ENCODE data around the gene HDAC9. TPM values are rescaled to one million over a fixed set of nuclear protein-coding genes. Genes with fewer than 3 reads are reported as not detected.
A peak's percentile ranks its signal among the peaks of the same experiment; 100 is the strongest.

Gene HDAC9
- total RNA-seq, 4 donors from 2014 or later, result 10.3 to 48.4 (median 12.2) TPM

DNA sequence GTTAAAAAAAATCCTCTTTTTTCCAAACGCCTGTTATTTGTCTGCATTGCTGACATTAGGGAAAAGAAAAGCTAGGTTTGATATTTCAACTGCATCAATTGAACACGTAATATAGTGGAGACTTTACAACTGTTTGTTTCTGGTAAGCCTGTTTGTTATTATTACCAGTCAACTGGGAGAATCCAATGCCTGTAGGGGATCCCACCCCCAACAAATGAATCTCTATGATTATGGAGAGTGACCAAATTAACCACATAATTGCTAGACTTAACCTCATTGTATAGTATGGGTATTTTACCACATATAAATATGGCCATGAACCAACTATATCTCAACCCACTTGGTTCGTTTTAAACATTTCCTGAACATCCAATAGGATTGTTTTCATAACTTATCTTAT lies 405.8 kb downstream of the HDAC9 start:
- H3K9me3 ChIP-seq, result no peaks in the 10 kb centered on the region
- H3K36me3 ChIP-seq, result no peaks in the 10 kb centered on the region
- H3K27me3 ChIP-seq, result no peaks in the 10 kb centered on the region
- 67 to 71% methylated on average over 3 of the region's 3 CpGs for WGBS, 2 donors
- no peak for DNase-seq (ENCODE audit: low spot score in 2 of 2)
- no peak overlapping the region for H3K27ac ChIP-seq
- peaks cover 0 to 5% (median 0%) of the 10 kb centered on the region in 4 donors for H3K4me1 ChIP-seq
- TF ChIP-seq POLR2A (IDR thresholded peaks at IDR 0.05), result no peak
- no peak for TF ChIP-seq EP300 (IDR thresholded peaks at IDR 0.05)
- TF ChIP-seq, protein P1, sequence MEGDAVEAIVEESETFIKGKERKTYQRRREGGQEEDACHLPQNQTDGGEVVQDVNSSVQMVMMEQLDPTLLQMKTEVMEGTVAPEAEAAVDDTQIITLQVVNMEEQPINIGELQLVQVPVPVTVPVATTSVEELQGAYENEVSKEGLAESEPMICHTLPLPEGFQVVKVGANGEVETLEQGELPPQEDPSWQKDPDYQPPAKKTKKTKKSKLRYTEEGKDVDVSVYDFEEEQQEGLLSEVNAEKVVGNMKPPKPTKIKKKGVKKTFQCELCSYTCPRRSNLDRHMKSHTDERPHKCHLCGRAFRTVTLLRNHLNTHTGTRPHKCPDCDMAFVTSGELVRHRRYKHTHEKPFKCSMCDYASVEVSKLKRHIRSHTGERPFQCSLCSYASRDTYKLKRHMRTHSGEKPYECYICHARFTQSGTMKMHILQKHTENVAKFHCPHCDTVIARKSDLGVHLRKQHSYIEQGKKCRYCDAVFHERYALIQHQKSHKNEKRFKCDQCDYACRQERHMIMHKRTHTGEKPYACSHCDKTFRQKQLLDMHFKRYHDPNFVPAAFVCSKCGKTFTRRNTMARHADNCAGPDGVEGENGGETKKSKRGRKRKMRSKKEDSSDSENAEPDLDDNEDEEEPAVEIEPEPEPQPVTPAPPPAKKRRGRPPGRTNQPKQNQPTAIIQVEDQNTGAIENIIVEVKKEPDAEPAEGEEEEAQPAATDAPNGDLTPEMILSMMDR (IDR thresholded peaks at IDR 0.05), result no peak
- no peak overlapping the region for H3K4me3 ChIP-seq

DNA sequence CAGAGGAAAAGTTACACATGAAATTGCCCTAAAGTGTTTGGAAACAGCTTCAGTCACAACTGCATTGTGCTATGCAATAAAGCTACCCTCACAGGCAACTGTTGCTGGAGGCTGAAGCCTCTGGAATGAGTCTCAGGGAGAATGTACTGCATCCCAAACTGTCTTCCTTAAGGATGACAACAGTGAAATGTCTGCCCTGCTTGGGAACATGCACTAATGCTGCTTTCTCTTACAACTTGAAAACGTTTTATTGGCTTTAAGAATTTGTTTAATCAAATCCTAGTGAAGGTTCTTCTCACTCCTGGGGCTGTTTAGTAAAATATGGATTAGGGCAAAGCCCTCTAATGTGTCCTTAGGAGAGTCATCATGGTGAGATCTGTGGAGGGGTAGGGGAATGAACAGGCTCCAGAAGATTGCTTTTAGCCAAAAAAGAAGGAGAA lies 406.5 kb downstream of the HDAC9 start:
- WGBS, 2 donors, result 17 to 20% methylated on average over 1 of the region's 1 CpG
- DNase-seq (ENCODE audit: low spot score in 2 of 2), result no peak
- no peaks in the 10 kb centered on the region for H3K9me3 ChIP-seq
- no peak overlapping the region for H3K27ac ChIP-seq
- H3K36me3 ChIP-seq, result no peaks in the 10 kb centered on the region
- no peak overlapping the region for H3K4me3 ChIP-seq
- TF ChIP-seq POLR2A (IDR thresholded peaks at IDR 0.05) (no peak), EP300 (IDR thresholded peaks at IDR 0.05) (no peak)
- TF ChIP-seq, protein P1 (IDR thresholded peaks at IDR 0.05), result no peak
- H3K27me3 ChIP-seq, result no peaks in the 10 kb centered on the region
- peaks cover 0 to 5% (median 0%) of the 10 kb centered on the region in 4 donors for H3K4me1 ChIP-seq

DNA sequence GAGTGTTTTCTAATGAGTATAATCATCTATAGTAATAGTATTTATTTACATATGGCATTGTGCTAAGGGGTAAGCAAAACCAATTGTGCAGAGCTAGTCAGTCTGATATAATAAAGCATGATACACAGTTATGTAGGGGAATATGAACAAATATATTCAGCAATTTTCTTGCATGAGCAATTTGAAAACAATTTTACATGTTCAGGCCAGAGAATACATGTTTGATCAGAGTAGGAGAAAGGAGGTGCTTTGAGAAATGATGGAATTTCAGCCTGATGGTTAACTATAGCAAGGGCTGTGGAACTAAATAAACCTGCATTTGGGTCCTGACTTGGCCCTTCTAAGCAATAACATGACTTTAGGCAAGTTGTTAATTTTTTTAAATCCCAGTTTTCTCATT lies 407.3 kb downstream of the HDAC9 start:
- no peak overlapping the region for H3K4me3 ChIP-seq
- H3K36me3 ChIP-seq, result no peaks in the 10 kb centered on the region
- H3K27ac ChIP-seq, result no peak overlapping the region
- DNase-seq (ENCODE audit: low spot score in 2 of 2), result no peak
- no peaks in the 10 kb centered on the region for H3K9me3 ChIP-seq
- H3K27me3 ChIP-seq, result no peaks in the 10 kb centered on the region
- peaks cover 0 to 5% (median 0%) of the 10 kb centered on the region in 4 donors for H3K4me1 ChIP-seq
- TF ChIP-seq, protein P1 (IDR thresholded peaks at IDR 0.05), result no peak
- TF ChIP-seq POLR2A (IDR thresholded peaks at IDR 0.05), result no peak
- TF ChIP-seq EP300 (IDR thresholded peaks at IDR 0.05), result no peak

DNA sequence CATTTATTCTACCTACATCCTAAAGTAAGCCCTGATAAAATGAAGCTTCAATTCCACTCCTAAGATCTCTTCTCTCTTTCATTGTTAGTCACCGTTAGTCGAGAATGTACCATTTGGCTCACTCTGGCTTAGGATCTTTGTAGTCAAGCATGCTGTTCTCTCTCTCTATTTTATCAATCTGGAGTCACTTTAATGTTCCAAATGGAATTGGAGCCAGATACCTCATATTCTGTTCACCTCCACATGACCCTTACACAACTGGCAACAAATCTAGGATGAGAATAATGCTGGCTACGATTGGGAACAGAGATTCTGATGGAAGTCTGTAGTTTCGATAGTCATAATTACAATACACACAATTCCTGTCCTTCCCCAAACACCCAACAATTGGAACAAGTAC lies 408.1 kb downstream of the HDAC9 start:
- WGBS, 2 donors, result 73 to 75% methylated on average over 4 of the region's 4 CpGs
- Histone ChIP-seq H3K9me3 (no peaks in the 10 kb centered on the region), H3K4me3 (no peak overlapping the region), H3K27ac (no peak overlapping the region), H3K4me1 (peaks cover 0 to 5% (median 0%) of the 10 kb centered on the region in 4 donors), H3K36me3 (no peaks in the 10 kb centered on the region), H3K27me3 (no peaks in the 10 kb centered on the region)
- no peak for DNase-seq (ENCODE audit: low spot score in 2 of 2)
- TF ChIP-seq, protein P1 (IDR thresholded peaks at IDR 0.05), result no peak
- TF ChIP-seq EP300 (IDR thresholded peaks at IDR 0.05), result peak in 1 of 2 donors; percentile 10

DNA sequence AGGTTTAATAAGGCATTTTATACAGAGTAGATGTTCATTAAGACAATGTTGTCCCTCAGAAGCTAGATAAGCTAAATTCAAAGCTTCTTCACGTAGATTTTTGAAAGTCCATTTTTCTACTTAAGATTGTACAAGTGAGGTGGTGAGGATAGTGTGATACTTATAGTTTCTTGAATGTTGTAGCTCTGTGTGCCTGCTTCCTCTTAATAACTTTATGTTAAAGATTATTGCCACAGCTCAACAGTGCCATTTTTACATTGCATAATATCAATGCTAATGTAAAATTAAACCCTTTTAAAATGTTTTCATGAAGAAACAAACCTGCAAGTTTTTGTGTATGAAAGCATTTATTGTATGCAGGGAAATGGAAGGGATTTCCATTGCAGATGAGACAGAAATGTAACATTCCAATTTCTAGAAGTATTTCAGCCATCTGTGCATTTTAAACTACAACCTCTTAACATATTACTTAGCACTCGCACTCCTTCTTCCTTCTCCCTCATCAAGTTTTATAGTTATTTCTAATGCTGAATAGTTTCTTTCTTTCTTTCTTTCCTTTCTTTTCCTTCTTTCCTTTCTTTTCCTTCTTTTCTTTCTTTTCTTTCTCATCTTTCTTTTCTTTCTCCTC lies 409.9 kb downstream of the HDAC9 start:
- Histone ChIP-seq H3K27ac (no peak overlapping the region), H3K36me3 (no peaks in the 10 kb centered on the region), H3K4me1 (peaks cover 0 to 5% (median 0%) of the 10 kb centered on the region in 4 donors), H3K4me3 (no peak overlapping the region), H3K9me3 (no peaks in the 10 kb centered on the region), H3K27me3 (no peaks in the 10 kb centered on the region)
- no peak for DNase-seq (ENCODE audit: low spot score in 2 of 2)
- TF ChIP-seq EP300 (IDR thresholded peaks at IDR 0.05) (no peak), POLR2A (IDR thresholded peaks at IDR 0.05) (no peak)
- TF ChIP-seq, protein P1 (IDR thresholded peaks at IDR 0.05), result no peak
- 90 to 98% methylated on average over 2 of the region's 2 CpGs for WGBS, 2 donors
